PC-9 (cell line): Measurements from ENCODE around the gene COL21A1.

ENCODE experiments used
- CTCF ChIP-seq: fragments of 200-600 bp; sonication (generic); conservative IDR thresholded peaks from 2 replicates; pipeline ENCODE4 v1.6.1; 2017; ENCODE audit warnings: mixed run types, antibody characterized with exemption, mild to moderate bottlenecking, moderate library complexity
- EZH2 ChIP-seq: fragments of 200-600 bp; sonication (generic); IDR thresholded peaks from 2 replicates; pipeline ENCODE4 v1.8.0; 2017; ENCODE audit warnings: antibody characterized with exemption, low read depth

GRCh38 chr6:56241124-56241802 is 6.1 kb downstream of the COL21A1 start:
- TF ChIP-seq CTCF (no peak), EZH2 (no peak)
